HepG2 (cell line): ENCODE measurements around the gene SLC50A1. TPM values are rescaled to one million over a fixed set of nuclear protein-coding genes. Genes with fewer than 3 reads are reported as not detected.
A peak's percentile ranks its signal among the peaks of the same experiment; 100 is the strongest.

ENCODE experiments used
- BCL6 ChIP-seq: IDR thresholded peaks from 2 replicates; pipeline ENCODE4 v1.6.1; 2016; ENCODE audit warnings: missing genetic modification reagents, missing compliant biosample characterization
- CCDC6 ChIP-seq: sonication (generic); formaldehyde crosslinking; IDR thresholded peaks from 2 replicates; pipeline ENCODE4 v1.8.1; 2022; ENCODE audit warnings: mild to moderate bottlenecking, missing genetic modification reagents, moderate library complexity
- ERF ChIP-seq: IDR thresholded peaks from 2 replicates; pipeline ENCODE4 v1.6.1; 2018; ENCODE audit warnings: missing biosample characterization, missing genetic modification reagents
- HIVEP1 ChIP-seq: sonication (generic); formaldehyde crosslinking; IDR thresholded peaks from 2 replicates; pipeline ENCODE4 v1.4.0; 2020; ENCODE audit warnings: mild to moderate bottlenecking, missing genetic modification reagents
- KDM5A ChIP-seq: fragments of 200-600 bp; sonication (generic); IDR thresholded peaks from 2 replicates; pipeline ENCODE4 v1.7.0; 2018; ENCODE audit warnings: antibody characterized with exemption, mild to moderate bottlenecking, low read length, borderline replicate concordance
- KDM6A ChIP-seq: IDR thresholded peaks from 2 replicates; pipeline ENCODE4 v1.6.1; 2016; ENCODE audit warnings: low read depth
- POLR2AphosphoS2 ChIP-seq: IDR thresholded peaks from 2 replicates; pipeline ENCODE4 v1.6.1; 2011; ENCODE audit warnings: low read depth, low read length, improper control_type of control experiment
- POLR2AphosphoS5 ChIP-seq: IDR thresholded peaks from 2 replicates; pipeline ENCODE4 v1.6.1; 2012; ENCODE audit warnings: low read depth, low read length
- TEAD3 ChIP-seq: optimal IDR thresholded peaks from 2 replicates; pipeline ENCODE3; 2016; ENCODE audit warnings: borderline replicate concordance
- THAP11 ChIP-seq: IDR thresholded peaks from 2 replicates; pipeline ENCODE4 v1.6.1; 2016; ENCODE audit warnings: missing biosample characterization, missing genetic modification reagents
- polyA plus RNA-seq, 8 experiments: library from polyadenylated mRNA; depleted of rRNA in 3 of 8; stranded (reverse) in 7 of 8; unstranded in 1 of 8; fragments of >200 nt; fragmentation: Illumina TruSeq in 4 of 8; extraction: Trizol in 4 of 8; gene quantifications; 2 replicates each; pipeline versions ENCODE4 v1.2.1 to v1.2.3, GENCODE V29; 2011 to 2016; ENCODE audit warnings: low read depth in 4 of 8, missing spikeins in 1 of 8, mixed read lengths in 1 of 8; ENCODE audit not compliant: insufficient read depth in 1 of 8
- total RNA-seq, 5 experiments: library from RNA; depleted of rRNA; stranded (reverse); fragments of >200 nt; fragmentation: Illumina TruSeq; extraction: Trizol; gene quantifications; 2 replicates each; pipeline ENCODE4 v1.2.3, GENCODE V29; 2016; ENCODE audit warnings: low read depth in 1 of 5
- TF ChIP-seq, protein P1 (sequence below): sonication (generic); formaldehyde crosslinking; IDR thresholded peaks from 2 replicates; pipeline ENCODE4 v1.4.0; 2020; ENCODE audit warnings: mild to moderate bottlenecking, missing genetic modification reagents
- TF ChIP-seq, protein P2 (sequence below): sonication (generic); formaldehyde crosslinking; conservative IDR thresholded peaks from 2 replicates; pipeline ENCODE4 v1.4.0; 2020; ENCODE audit warnings: mild to moderate bottlenecking, missing genetic modification reagents, moderate library complexity
- TF ChIP-seq, protein P3 (sequence below): sonication (generic); formaldehyde crosslinking; IDR thresholded peaks from 2 replicates; pipeline ENCODE4 v1.4.0; 2020; ENCODE audit warnings: mild to moderate bottlenecking, missing genetic modification reagents

The SLC50A1 gene
- total and polyA plus RNA-seq, 2 of the 13 experiments (the other 11 are each of a cell fraction or from before 2014, with no cell fraction given): 22.5 to 46.8 TPM

DNA sequence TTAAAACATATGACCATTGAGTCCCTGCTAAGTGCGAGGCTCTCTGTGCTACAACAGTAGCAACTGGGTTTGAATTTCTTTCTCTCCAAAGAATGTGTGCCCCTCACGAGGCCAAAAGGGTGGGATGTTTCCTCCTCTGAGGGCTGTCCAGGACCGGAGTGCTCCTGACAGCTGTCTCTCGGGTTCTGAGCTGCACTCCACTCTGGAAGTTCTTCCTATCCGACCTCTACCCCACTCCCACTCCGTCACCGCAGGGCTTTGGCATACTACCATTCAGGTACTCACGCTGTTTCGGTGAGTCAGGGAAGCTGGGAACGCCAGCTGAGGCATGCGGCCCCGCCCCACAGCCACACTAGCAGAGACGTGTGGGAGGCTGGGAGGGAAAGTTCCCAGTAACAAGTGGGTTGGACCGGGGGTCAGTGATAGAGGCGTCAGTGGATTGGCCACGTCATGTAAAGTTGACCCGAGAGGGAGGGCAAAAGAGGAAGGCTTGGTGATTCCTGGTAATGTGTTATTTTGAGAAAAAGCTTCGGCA, 705 bp upstream of the SLC50A1 start (continued):
- TF ChIP-seq, protein P1, sequence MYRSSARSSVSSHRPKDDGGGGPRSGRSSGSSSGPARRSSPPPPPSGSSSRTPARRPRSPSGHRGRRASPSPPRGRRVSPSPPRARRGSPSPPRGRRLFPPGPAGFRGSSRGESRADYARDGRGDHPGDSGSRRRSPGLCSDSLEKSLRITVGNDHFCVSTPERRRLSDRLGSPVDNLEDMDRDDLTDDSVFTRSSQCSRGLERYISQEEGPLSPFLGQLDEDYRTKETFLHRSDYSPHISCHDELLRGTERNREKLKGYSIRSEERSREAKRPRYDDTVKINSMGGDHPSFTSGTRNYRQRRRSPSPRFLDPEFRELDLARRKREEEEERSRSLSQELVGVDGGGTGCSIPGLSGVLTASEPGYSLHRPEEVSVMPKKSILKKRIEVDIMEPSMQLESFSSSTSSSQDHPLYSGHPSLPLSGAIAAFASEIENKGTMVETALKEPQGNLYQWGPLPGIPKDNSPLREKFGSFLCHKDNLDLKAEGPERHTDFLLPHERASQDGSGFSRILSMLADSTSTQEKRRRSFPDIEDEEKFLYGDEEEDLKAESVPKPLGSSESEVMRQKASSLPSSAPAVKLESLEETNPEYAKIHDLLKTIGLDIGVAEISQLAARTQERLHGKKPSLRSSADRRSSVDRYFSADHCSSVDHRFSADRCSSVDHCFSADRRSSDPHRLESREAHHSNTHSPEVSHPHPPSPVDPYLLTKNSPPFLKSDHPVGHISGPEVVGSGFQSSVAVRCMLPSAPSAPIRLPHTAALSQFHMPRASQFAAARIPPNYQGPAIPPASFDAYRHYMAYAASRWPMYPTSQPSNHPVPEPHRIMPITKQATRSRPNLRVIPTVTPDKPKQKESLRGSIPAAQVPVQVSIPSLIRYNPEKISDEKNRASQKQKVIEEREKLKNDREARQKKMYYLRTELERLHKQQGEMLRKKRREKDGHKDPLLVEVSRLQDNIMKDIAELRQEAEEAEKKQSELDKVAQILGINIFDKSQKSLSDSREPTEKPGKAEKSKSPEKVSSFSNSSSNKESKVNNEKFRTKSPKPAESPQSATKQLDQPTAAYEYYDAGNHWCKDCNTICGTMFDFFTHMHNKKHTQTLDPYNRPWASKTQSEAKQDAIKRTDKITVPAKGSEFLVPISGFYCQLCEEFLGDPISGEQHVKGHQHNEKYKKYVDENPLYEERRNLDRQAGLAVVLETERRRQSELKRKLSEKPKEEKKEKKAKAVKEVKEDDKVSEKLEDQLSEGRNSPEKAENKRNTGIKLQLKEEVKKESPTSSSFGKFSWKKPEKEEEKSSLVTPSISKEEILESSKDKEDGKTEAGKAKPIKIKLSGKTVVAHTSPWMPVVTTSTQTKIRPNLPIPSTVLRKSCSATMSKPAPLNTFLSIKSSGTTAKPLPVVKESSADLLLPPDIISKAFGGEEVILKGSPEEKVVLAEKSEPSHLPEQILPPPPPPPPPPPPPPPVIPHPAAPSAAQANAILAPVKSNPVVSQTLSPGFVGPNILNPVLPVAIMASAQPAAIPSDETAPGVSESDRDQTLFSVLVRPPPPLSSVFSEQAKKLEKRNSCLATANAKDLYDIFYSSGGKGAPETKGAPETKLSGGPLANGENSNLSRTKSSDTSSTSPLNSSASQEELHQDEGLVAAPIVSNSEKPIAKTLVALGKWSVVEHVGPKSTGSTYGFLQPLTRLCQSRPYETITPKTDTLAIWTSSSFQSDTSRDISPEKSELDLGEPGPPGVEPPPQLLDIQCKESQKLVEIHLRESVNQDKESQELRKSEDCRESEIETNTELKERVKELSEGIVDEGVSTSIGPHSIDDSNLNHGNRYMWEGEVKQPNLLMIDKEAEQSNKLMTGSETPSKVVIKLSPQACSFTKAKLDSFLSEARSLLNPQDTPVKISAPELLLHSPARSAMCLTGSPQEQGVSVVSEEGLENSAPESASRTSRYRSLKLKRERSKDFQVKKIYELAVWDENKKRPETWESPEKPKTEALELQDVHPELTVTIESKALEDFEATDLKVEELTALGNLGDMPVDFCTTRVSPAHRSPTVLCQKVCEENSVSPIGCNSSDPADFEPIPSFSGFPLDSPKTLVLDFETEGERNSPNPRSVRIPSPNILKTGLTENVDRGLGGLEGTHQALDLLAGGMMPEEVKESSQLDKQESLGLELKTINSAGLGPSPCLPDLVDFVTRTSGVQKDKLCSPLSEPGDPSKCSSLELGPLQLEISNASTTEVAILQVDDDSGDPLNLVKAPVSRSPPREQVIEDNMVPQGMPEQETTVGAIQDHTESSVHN: peak; percentile 97
- TF ChIP-seq POLR2AphosphoS2: peak; percentile 83; the same call in 1 of the 2 replicates
- 0 out of 2 replicates have a peak, but pooled peaks have one; percentile 80 for TF ChIP-seq ERF (CRISPR knock-in tag)
- TF ChIP-seq CCDC6 (CRISPR knock-in tag): peak; percentile 33; the same call in 1 of the 2 replicates
- peak; percentile 43; the same call in 1 of the 2 replicates for TF ChIP-seq HIVEP1 (CRISPR knock-in tag)
- no peak for TF ChIP-seq THAP11 (CRISPR knock-in tag)
- TF ChIP-seq BCL6: peak; percentile 37; the same call in 1 of the 2 replicates
- TF ChIP-seq, protein P2, sequence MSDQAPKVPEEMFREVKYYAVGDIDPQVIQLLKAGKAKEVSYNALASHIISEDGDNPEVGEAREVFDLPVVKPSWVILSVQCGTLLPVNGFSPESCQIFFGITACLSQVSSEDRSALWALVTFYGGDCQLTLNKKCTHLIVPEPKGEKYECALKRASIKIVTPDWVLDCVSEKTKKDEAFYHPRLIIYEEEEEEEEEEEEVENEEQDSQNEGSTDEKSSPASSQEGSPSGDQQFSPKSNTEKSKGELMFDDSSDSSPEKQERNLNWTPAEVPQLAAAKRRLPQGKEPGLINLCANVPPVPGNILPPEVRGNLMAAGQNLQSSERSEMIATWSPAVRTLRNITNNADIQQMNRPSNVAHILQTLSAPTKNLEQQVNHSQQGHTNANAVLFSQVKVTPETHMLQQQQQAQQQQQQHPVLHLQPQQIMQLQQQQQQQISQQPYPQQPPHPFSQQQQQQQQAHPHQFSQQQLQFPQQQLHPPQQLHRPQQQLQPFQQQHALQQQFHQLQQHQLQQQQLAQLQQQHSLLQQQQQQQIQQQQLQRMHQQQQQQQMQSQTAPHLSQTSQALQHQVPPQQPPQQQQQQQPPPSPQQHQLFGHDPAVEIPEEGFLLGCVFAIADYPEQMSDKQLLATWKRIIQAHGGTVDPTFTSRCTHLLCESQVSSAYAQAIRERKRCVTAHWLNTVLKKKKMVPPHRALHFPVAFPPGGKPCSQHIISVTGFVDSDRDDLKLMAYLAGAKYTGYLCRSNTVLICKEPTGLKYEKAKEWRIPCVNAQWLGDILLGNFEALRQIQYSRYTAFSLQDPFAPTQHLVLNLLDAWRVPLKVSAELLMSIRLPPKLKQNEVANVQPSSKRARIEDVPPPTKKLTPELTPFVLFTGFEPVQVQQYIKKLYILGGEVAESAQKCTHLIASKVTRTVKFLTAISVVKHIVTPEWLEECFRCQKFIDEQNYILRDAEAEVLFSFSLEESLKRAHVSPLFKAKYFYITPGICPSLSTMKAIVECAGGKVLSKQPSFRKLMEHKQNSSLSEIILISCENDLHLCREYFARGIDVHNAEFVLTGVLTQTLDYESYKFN (CRISPR knock-in tag): 0 out of 2 replicates have a peak, but pooled peaks have one; percentile 25
- TF ChIP-seq POLR2AphosphoS5: peak; percentile 69
- TF ChIP-seq TEAD3: peak; percentile 76
- peak; percentile 25; the same call in 1 of the 2 replicates for TF ChIP-seq KDM5A
- TF ChIP-seq, protein P3, sequence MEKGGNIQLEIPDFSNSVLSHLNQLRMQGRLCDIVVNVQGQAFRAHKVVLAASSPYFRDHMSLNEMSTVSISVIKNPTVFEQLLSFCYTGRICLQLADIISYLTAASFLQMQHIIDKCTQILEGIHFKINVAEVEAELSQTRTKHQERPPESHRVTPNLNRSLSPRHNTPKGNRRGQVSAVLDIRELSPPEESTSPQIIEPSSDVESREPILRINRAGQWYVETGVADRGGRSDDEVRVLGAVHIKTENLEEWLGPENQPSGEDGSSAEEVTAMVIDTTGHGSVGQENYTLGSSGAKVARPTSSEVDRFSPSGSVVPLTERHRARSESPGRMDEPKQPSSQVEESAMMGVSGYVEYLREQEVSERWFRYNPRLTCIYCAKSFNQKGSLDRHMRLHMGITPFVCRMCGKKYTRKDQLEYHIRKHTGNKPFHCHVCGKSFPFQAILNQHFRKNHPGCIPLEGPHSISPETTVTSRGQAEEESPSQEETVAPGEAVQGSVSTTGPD (CRISPR knock-in tag): peak; percentile 14; the same call in 1 of the 2 replicates
- TF ChIP-seq KDM6A: peak; percentile 15; the same call in 1 of the 2 replicates
